Epithelial cell of proximal tubule (primary cell): ENCODE results near the gene PTPDC1. TPM values are rescaled to one million over a fixed set of nuclear protein-coding genes. Genes with fewer than 3 reads are reported as not detected.
"Not testable (repeated sequence)": the region's sequence is repeated elsewhere in the genome, so short reads cannot be mapped to it uniquely, and the experiment has no call there.

Source experiments
- DNase-seq: peaks from one replicate; pipeline ENCODE4 v3.0.0-alpha.2; 2011; ENCODE audit warnings: low read depth
- H3K4me3 ChIP-seq: 2 replicates; pipeline ENCODE4 v1.5.1; 2011; ENCODE audit warnings: low read depth, mild to moderate bottlenecking, low read length
- CTCF ChIP-seq: conservative IDR thresholded peaks from 2 replicates; pipeline ENCODE4 v1.5.1; 2012; ENCODE audit warnings: low read depth, mild to moderate bottlenecking, low read length
- total RNA-seq: library from RNA; depleted of rRNA; stranded (reverse); fragments of >200 nt; gene quantifications from 2 replicates; pipeline ENCODE4 v1.2.3, GENCODE V29; 2015

Gene PTPDC1
- total RNA-seq, 1 donor from 2014 or later = 7.8 TPM

DNA sequence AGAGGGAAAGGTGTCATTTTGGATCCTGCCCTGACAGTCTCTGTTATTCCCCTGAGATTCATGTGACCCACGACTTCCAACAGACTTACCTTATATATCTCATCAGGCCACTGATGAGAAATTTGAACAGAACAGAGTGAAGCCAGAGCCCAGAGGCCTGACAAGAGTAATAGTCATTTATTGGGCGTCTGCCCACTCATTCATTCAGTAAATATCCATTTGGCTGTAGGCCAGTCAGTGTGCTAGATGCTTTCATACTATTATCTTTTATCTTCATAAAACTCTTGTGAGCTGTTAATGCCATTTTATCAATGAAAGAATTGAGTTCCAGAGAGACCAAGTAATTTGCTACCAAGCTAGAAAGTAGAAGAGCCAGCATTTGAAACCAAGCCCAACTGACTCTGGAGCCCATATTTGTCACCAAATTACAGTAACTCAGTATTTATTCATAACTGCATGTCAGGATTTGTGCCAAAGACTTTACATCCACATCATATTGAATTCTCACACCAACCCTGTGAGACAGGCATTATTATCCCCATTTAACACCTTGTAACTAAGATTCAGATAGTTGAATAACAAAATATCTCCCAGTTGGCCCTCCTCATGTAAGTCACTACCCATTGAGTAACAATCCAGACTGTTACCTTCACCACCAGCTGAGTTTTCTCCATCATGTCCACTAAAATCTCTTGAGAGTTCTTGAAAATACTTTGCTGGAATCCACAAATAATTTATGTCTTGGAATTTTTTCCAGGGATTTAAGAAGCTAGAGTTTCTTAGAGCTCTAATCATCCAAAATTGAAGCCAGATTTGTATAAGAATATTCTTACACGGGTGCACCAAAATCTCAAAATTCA lies 2.5 kb downstream of the PTPDC1 start:
- no peak for DNase-seq

GRCh38 chr9:94094219-94095145 lies 10.2 kb downstream of the PTPDC1 start:
- not testable (repeated sequence) for DNase-seq, H3K4me3 ChIP-seq

More for the DNA sequence above, 2.5 kb downstream of the PTPDC1 start:
- H3K4me3 ChIP-seq = no peak overlapping the region
- no peak for TF ChIP-seq CTCF

- no peak overlapping the region for H3K4me3 ChIP-seq
- no peak for TF ChIP-seq CTCF
- no peak for DNase-seq
Measured at GRCh38 chr9:94096819-94097577, 12.7 kb downstream of the PTPDC1 start.

DNA sequence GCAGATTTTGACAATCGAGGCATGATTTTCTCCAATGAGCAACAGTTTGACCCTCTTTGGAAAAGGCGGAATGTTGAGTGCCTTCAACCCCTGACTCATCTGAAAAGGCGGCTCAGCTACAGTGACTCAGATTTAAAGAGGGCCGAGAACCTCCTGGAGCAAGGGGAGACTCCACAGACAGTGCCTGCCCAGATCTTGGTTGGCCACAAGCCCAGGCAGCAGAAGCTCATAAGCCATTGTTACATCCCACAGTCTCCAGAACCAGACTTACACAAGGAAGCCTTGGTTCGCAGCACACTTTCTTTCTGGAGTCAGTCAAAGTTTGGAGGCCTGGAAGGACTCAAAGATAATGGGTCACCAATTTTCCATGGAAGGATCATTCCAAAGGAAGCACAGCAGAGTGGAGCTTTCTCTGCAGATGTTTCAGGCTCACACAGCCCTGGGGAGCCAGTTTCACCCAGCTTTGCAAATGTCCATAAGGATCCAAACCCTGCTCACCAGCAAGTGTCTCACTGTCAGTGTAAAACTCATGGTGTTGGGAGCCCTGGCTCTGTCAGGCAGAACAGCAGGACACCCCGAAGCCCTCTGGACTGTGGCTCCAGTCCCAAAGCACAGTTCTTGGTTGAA lies 13.6 kb downstream of the PTPDC1 start:
- no peak for TF ChIP-seq CTCF
- no peak overlapping the region for H3K4me3 ChIP-seq
- no peak for DNase-seq

GRCh38 chr9:94100152-94100879 lies 16.1 kb downstream of the PTPDC1 start:
- H3K4me3 ChIP-seq = no peak overlapping the region
- no peak for TF ChIP-seq CTCF
- no peak for DNase-seq

DNA sequence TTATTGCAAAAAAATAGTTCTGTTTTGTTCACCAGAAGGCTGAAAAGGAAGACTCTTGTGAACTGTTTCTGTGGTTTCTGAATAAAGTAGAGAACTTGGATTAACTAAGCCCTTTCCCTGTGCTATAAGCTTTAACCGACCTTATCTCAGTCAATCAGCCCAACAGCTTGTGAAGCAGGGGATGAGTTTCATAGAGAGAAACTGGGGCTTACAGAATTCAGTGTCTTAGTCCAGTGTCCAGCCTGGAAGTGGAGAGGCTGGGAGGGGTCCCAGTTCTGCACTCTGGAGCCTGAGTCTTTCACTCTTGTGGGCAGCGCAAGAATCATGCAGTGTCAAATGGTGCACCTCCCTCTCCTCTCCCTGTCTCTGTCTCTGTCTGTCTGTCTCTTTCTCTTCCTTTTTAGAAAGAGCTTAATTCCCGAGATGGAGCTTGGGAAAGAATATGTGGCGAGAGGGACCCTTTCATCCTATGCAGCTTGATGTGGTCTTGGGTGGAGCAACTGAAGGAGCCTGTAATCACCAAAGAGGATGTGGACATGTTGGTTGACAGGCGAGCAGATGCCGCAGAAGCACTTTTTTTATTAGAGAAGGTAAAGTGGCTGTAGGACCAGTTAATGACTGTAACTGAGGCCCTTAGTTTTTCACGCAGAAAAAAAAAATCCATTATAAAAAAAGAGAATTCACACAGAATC lies 17.0 kb downstream of the PTPDC1 start:
- no peak for DNase-seq
- no peak overlapping the region for H3K4me3 ChIP-seq
- no peak for TF ChIP-seq CTCF
